CD14-positive monocyte (primary cell): ENCODE data around the gene DPP10. TPM values are rescaled to one million over a fixed set of nuclear protein-coding genes. Genes with fewer than 3 reads are reported as not detected.

Source experiments
- DNase-seq, 3 donors: peaks; one replicate each; pipeline ENCODE4 v3.0.0-alpha.2; 2011 to 2022
- H2AFZ ChIP-seq: 2 replicates; pipeline ENCODE4 v1.6.0; 2012; ENCODE audit warnings: mild to moderate bottlenecking, low read depth, low read length, inconsistent platforms; ENCODE audit not compliant: insufficient read depth, poor library complexity, severe bottlenecking
- H3K27ac ChIP-seq, 2 donors: 1 replicate in 1 of 2; 2 replicates in 1 of 2; pipeline ENCODE4 v1.5.1; 2012 to 2013; ENCODE audit warnings: low read length in 2 of 2, control low read depth in 1 of 2, inconsistent platforms in 1 of 2, low read depth in 1 of 2, mild to moderate bottlenecking in 1 of 2
- H3K27me3 ChIP-seq, 2 donors: one replicate each; pipeline versions ENCODE4 v1.6.0 to v1.6.1; 2011 to 2013; ENCODE audit warnings: low read length in 2 of 2; ENCODE audit not compliant: control insufficient read depth in 2 of 2, insufficient read depth in 2 of 2
- H3K36me3 ChIP-seq, 2 donors: replicated peaks in 1 of 2; 1 replicate in 1 of 2; 2 replicates in 1 of 2; pipeline versions ENCODE4 v1.5.1 to v1.6.1; 2012 to 2013; ENCODE audit warnings: low read length in 2 of 2, control low read depth in 1 of 2, inconsistent platforms in 1 of 2, mild to moderate bottlenecking in 1 of 2; ENCODE audit not compliant: insufficient read depth in 2 of 2, control insufficient read depth in 1 of 2
- H3K4me1 ChIP-seq, 2 donors: 1 replicate in 1 of 2; 2 replicates in 1 of 2; pipeline versions ENCODE4 v1.5.1 to v1.6.1; 2012 to 2013; ENCODE audit warnings: low read length in 2 of 2, control low read depth in 1 of 2, inconsistent platforms in 1 of 2, mild to moderate bottlenecking in 1 of 2, moderate library complexity in 1 of 2; ENCODE audit not compliant: insufficient read depth in 2 of 2, control insufficient read depth in 1 of 2
- H3K4me2 ChIP-seq: replicated peaks from 2 replicates; pipeline ENCODE3; 2012; ENCODE audit warnings: low read length, moderate library complexity, mild to moderate bottlenecking; ENCODE audit not compliant: poor library complexity, severe bottlenecking; ENCODE audit errors: extremely low read depth
- H3K4me3 ChIP-seq, 3 experiments: fragments of 200-600 bp in 1 of 3; sonication (generic) in 1 of 3; replicated peaks in 1 of 3; 1 replicate in 2 of 3; 2 replicates in 1 of 3; pipeline ENCODE4 v1.5.1; 2011 to 2013; ENCODE audit warnings: low read length in 3 of 3, mild to moderate bottlenecking in 3 of 3, control low read depth in 2 of 3, low read depth in 2 of 3, inconsistent platforms in 1 of 3, moderate library complexity in 1 of 3
- H3K79me2 ChIP-seq: 2 replicates; pipeline ENCODE4 v1.6.0; 2012; ENCODE audit warnings: mild to moderate bottlenecking, control low read depth, inconsistent platforms, low read length, moderate library complexity; ENCODE audit not compliant: insufficient read depth
- H3K9ac ChIP-seq: 2 replicates; pipeline ENCODE4 v1.6.0; 2017; ENCODE audit warnings: low read length, mild to moderate bottlenecking; ENCODE audit not compliant: insufficient read depth, poor library complexity, severe bottlenecking
- H3K9me3 ChIP-seq, 2 donors: replicated peaks in 1 of 2; 1 replicate in 1 of 2; 2 replicates in 1 of 2; pipeline versions ENCODE4 v1.5.1 to v1.6.1; 2012 to 2013; ENCODE audit warnings: low read length in 2 of 2, control low read depth in 1 of 2; ENCODE audit not compliant: control insufficient read depth in 1 of 2, insufficient read depth in 1 of 2
- H4K20me1 ChIP-seq: 2 replicates; pipeline ENCODE4 v1.6.0; 2012; ENCODE audit warnings: mild to moderate bottlenecking, low read length, control low read depth, moderate library complexity; ENCODE audit not compliant: insufficient read depth
- H3K27ac Mint-ChIP-seq, 7 donors: one replicate each; pipeline ENCODE4 v1.8.0; 2020; ENCODE audit warnings: mild to moderate bottlenecking in 7 of 7, mixed read lengths in 7 of 7, moderate library complexity in 6 of 7, inconsistent platforms in 2 of 7
- H3K27me3 Mint-ChIP-seq, 3 donors: one replicate each; pipeline ENCODE4 v1.8.0; 2021 to 2022; ENCODE audit warnings: low read depth in 3 of 3, mild to moderate bottlenecking in 3 of 3, mixed read lengths in 3 of 3, moderate library complexity in 3 of 3, inconsistent platforms in 1 of 3
- H3K36me3 Mint-ChIP-seq, 2 donors: one replicate each; pipeline ENCODE4 v1.8.0; 2020; ENCODE audit warnings: mixed read lengths in 2 of 2, inconsistent platforms in 1 of 2, mild to moderate bottlenecking in 1 of 2
- H3K4me1 Mint-ChIP-seq: one replicate; pipeline ENCODE4 v1.8.0; 2020; ENCODE audit warnings: mild to moderate bottlenecking, mixed read lengths
- H3K4me3 Mint-ChIP-seq, 2 donors: one replicate each; pipeline ENCODE4 v1.8.0; 2020; ENCODE audit warnings: mild to moderate bottlenecking in 2 of 2, mixed read lengths in 2 of 2, moderate library complexity in 1 of 2
- H3K9me3 Mint-ChIP-seq, 7 donors: one replicate each; pipeline ENCODE4 v1.8.0; 2020 to 2022; ENCODE audit warnings: mixed read lengths in 7 of 7, mild to moderate bottlenecking in 6 of 7, moderate library complexity in 6 of 7, inconsistent platforms in 2 of 7
- CTCF ChIP-seq: fragments of 200-600 bp; IDR thresholded peaks from one replicate; pipeline ENCODE4 v1.8.0; 2022; ENCODE audit warnings: antibody characterized with exemption, mild to moderate bottlenecking
- WGBS: methylation state at CpG from one replicate; pipeline ENCODE4 v1.1.5; 2013; ENCODE audit warnings: missing lambda C conversion rate; ENCODE audit not compliant: insufficient coverage; 5-methylcytosine and 5-hydroxymethylcytosine counted together
- intact Hi-C, 2 donors: fragments of 100-400 bp; cut with micrococcal nuclease; formaldehyde crosslinking; loops; one replicate each; pipeline versions ENCODE4 v1.15.0 to v1.15.1; 2023
- polyA plus RNA-seq, 3 donors: library from polyadenylated mRNA; depleted of rRNA in 1 of 3; unstranded in 2 of 3; stranded (reverse) in 1 of 3; fragments of 300-500 nt in 2 of 3; fragments of >200 nt in 1 of 3; fragmentation: Illumina TruSeq in 2 of 3; gene quantifications; 1 replicate in 2 of 3; 2 replicates in 1 of 3; pipeline ENCODE4 v1.2.3, GENCODE V29; 2012 to 2021

DPP10 gene
- polyA plus RNA-seq, 3 donors: not detected

- WGBS: no CpG with 5 or more reads among the region's 4 CpGs
- Histone ChIP-seq H3K27me3 (no peaks in the 10 kb centered on the region), H4K20me1 (no peaks in the 10 kb centered on the region), H3K4me2 (no peak overlapping the region), H3K9me3 (peaks cover 0 to 9% of the 10 kb centered on the region in 2 donors), H3K27ac (no peak overlapping the region), H3K4me3 (no peak overlapping the region), H3K4me1 (no peaks in the 10 kb centered on the region), H3K36me3 (no peaks in the 10 kb centered on the region), H3K9ac (no peak overlapping the region), H2AFZ (no peak overlapping the region), H3K79me2 (no peaks in the 10 kb centered on the region)
- no peak for DNase-seq
- H3K36me3 Mint-ChIP-seq: no peaks in the 10 kb centered on the region
- no peak for TF ChIP-seq CTCF
- H3K9me3 Mint-ChIP-seq: peaks cover 0 to 5% (median 2%) of the 10 kb centered on the region in 7 donors
- no peaks in the 10 kb centered on the region for H3K4me1 Mint-ChIP-seq
- intact Hi-C loops: no loop called here
- no peaks in the 10 kb centered on the region for H3K27me3 Mint-ChIP-seq
- no peak overlapping the region for H3K27ac Mint-ChIP-seq
- no peak overlapping the region for H3K4me3 Mint-ChIP-seq
These were observed 1082.0 kb downstream of the DPP10 start for GRCh38 chr2:115524452-115524851.

GRCh38 chr2:115529627-115530026 lies 1087.2 kb downstream of the DPP10 start:
- no peak overlapping the region for H3K9ac ChIP-seq
- peaks cover 0 to 2% (median 0%) of the 10 kb centered on the region in 7 donors for H3K9me3 Mint-ChIP-seq
- H3K36me3 Mint-ChIP-seq: no peaks in the 10 kb centered on the region
- no peak for TF ChIP-seq CTCF
- no peaks in the 10 kb centered on the region for H3K4me1 Mint-ChIP-seq
- H4K20me1 ChIP-seq: no peaks in the 10 kb centered on the region
- no peak overlapping the region for H3K27ac ChIP-seq
- no peak overlapping the region for H3K4me3 ChIP-seq
- no peak overlapping the region for H3K27ac Mint-ChIP-seq
- no peaks in the 10 kb centered on the region for H3K27me3 ChIP-seq
- no peak overlapping the region for H3K4me3 Mint-ChIP-seq
- intact Hi-C loops: no loop called here
- H3K79me2 ChIP-seq: no peaks in the 10 kb centered on the region
- no peaks in the 10 kb centered on the region for H3K27me3 Mint-ChIP-seq
- no peaks in the 10 kb centered on the region for H3K36me3 ChIP-seq
- H2AFZ ChIP-seq: no peak overlapping the region
- H3K4me1 ChIP-seq: no peaks in the 10 kb centered on the region
- H3K9me3 ChIP-seq: no peaks in the 10 kb centered on the region
- no peak overlapping the region for H3K4me2 ChIP-seq
- no peak for DNase-seq
